GM23248 (cell line): ENCODE results near the gene SEPTIN10. TPM values are rescaled to one million over a fixed set of nuclear protein-coding genes. Genes with fewer than 3 reads are reported as not detected.

ENCODE experiments used
- DNase-seq: peaks from one replicate; pipeline ENCODE4 v3.0.0-alpha.2; 2015
- H2AFZ ChIP-seq: fragments of 200-600 bp; sonication (generic); 2 replicates; pipeline ENCODE4 v1.6.1; 2016; ENCODE audit warnings: antibody characterized with exemption
- H3F3A ChIP-seq: fragments of 200-600 bp; sonication (generic); 2 replicates; pipeline ENCODE4 v1.6.1; 2016; ENCODE audit warnings: mild to moderate bottlenecking, antibody characterized with exemption, mixed run types; ENCODE audit not compliant: insufficient read depth
- H3K27ac ChIP-seq: fragments of 200-600 bp; sonication (generic); 2 replicates; pipeline ENCODE4 v1.5.1; 2016; ENCODE audit warnings: mild to moderate bottlenecking
- H3K27me3 ChIP-seq: fragments of 200-600 bp; sonication (generic); replicated peaks from 2 replicates; pipeline ENCODE4 v1.6.1; 2016; ENCODE audit warnings: mild to moderate bottlenecking; ENCODE audit not compliant: insufficient read depth
- H3K36me3 ChIP-seq: fragments of 200-600 bp; sonication (generic); 2 replicates; pipeline ENCODE4 v1.6.1; 2016; ENCODE audit warnings: low read depth, mild to moderate bottlenecking
- H3K4me1 ChIP-seq: fragments of 200-600 bp; sonication (generic); 2 replicates; pipeline ENCODE4 v1.6.1; 2016; ENCODE audit warnings: mild to moderate bottlenecking; ENCODE audit not compliant: insufficient read depth
- H3K4me2 ChIP-seq: fragments of 200-600 bp; sonication (generic); one replicate; pipeline ENCODE4 v1.6.1; 2016; ENCODE audit warnings: mild to moderate bottlenecking; ENCODE audit not compliant: unreplicated experiment
- H3K4me3 ChIP-seq: fragments of 200-600 bp; sonication (generic); 2 replicates; pipeline ENCODE4 v1.5.1; 2016; ENCODE audit warnings: mild to moderate bottlenecking
- H3K79me2 ChIP-seq: fragments of 200-600 bp; sonication (generic); 2 replicates; pipeline ENCODE4 v1.6.1; 2016; ENCODE audit warnings: mild to moderate bottlenecking; ENCODE audit not compliant: insufficient read depth
- H3K9ac ChIP-seq: fragments of 200-600 bp; sonication (generic); 2 replicates; pipeline ENCODE4 v1.6.1; 2016; ENCODE audit warnings: mild to moderate bottlenecking
- H3K9me2 ChIP-seq: fragments of 200-600 bp; sonication (generic); 2 replicates; pipeline ENCODE4 v1.6.1; 2016; ENCODE audit warnings: mixed run types, mild to moderate bottlenecking, moderate library complexity; ENCODE audit not compliant: insufficient read depth
- H3K9me3 ChIP-seq: fragments of 200-600 bp; sonication (generic); one replicate; pipeline ENCODE4 v1.6.1; 2017; ENCODE audit warnings: low read depth
- H4K20me1 ChIP-seq: fragments of 200-600 bp; sonication (generic); 2 replicates; pipeline ENCODE4 v1.6.0; 2016; ENCODE audit not compliant: insufficient read depth
- EZH2 ChIP-seq: fragments of 200-600 bp; sonication (generic); IDR thresholded peaks from 2 replicates; pipeline ENCODE4 v1.6.1; 2018; ENCODE audit warnings: antibody characterized with exemption, mild to moderate bottlenecking; ENCODE audit not compliant: insufficient read depth, poor library complexity, severe bottlenecking
- EZH2phosphoT487 ChIP-seq: fragments of 200-600 bp; sonication (generic); IDR thresholded peaks from 2 replicates; pipeline ENCODE4 v1.6.1; 2018; ENCODE audit warnings: antibody characterized with exemption, moderate library complexity, mild to moderate bottlenecking, low read depth; ENCODE audit not compliant: insufficient read depth
- WGBS, 2 experiments: methylation state at CpG; one replicate each; pipeline ENCODE4 v1.1.6; 2015 to 2017; ENCODE audit warnings: low lambda C conversion rate in 2 of 2, low coverage in 1 of 2; ENCODE audit errors: missing lambda C conversion rate in 2 of 2; 5-methylcytosine and 5-hydroxymethylcytosine counted together
- in situ Hi-C: fragments of 300-500 bp; cut with MboI; formaldehyde crosslinking; loops from 2 replicates; pipeline ENCODE4 v1.15.0; 2020
- polyA plus RNA-seq: library from polyadenylated mRNA; unstranded; fragments of >200 nt; fragmentation: Nextera tagmentation; extraction: Ambion mirVana; gene quantifications from 2 replicates; pipeline ENCODE4 v1.2.1, GENCODE V29; 2016
- total RNA-seq: library from RNA; depleted of rRNA; stranded (reverse); fragments of >200 nt; shearing (Covaris generic); gene quantifications from 2 replicates; pipeline ENCODE4 v1.2.3, GENCODE V29; 2014

Gene SEPTIN10
- total and polyA plus RNA-seq, 2 experiments from 2014 or later, result 142 to 152 TPM

GRCh38 chr2:109529532-109530449 is 84.0 kb downstream of the SEPTIN10 start:
- Histone ChIP-seq H3K36me3 (no peaks in the 10 kb centered on the region), H2AFZ (no peak overlapping the region), H3K27me3 (peaks cover 9% of the 10 kb centered on the region), H3K9me3 (no peaks in the 10 kb centered on the region), H3F3A (no peaks in the 10 kb centered on the region), H3K27ac (no peak overlapping the region), H3K79me2 (no peaks in the 10 kb centered on the region), H3K4me3 (no peak overlapping the region), H3K9me2 (no peaks in the 10 kb centered on the region), H3K4me1 (peaks cover under 1% of the 10 kb centered on the region; the same call in 1 of the 2 replicates), H4K20me1 (no peaks in the 10 kb centered on the region), H3K4me2 (no peak overlapping the region), H3K9ac (no peak overlapping the region)
- peak; percentile 26 for DNase-seq
- TF ChIP-seq EZH2phosphoT487 (no peak), EZH2 (no peak)
- WGBS, 2 experiments, result 35 to 37% methylated on average over 16 of the region's 16 CpGs
- in situ Hi-C loops, result no loop called here

- H3K36me3 ChIP-seq, result no peaks in the 10 kb centered on the region
- H3K4me1 ChIP-seq, result no peaks in the 10 kb centered on the region
- no peak overlapping the region for H3K4me2 ChIP-seq
- WGBS, 2 experiments, result 84 to 90% methylated on average over 21 of the region's 21 CpGs
- H2AFZ ChIP-seq, result no peak overlapping the region
- no peaks in the 10 kb centered on the region for H3F3A ChIP-seq
- no peaks in the 10 kb centered on the region for H3K79me2 ChIP-seq
- H3K27me3 ChIP-seq, result peaks cover 9% of the 10 kb centered on the region
- in situ Hi-C loops, result no loop called here
- no peak overlapping the region for H3K4me3 ChIP-seq
- H3K27ac ChIP-seq, result no peak overlapping the region
- no peak overlapping the region for H3K9ac ChIP-seq
- no peaks in the 10 kb centered on the region for H3K9me3 ChIP-seq
- no peaks in the 10 kb centered on the region for H3K9me2 ChIP-seq
- DNase-seq, result no peak
- no peak for TF ChIP-seq EZH2phosphoT487
- TF ChIP-seq EZH2, result no peak
- H4K20me1 ChIP-seq, result no peaks in the 10 kb centered on the region
These were observed 84.8 kb downstream of the SEPTIN10 start for GRCh38 chr2:109528811-109529501.

- H3K27ac ChIP-seq, result no peak overlapping the region
- H3K4me1 ChIP-seq, result no peaks in the 10 kb centered on the region
- H3K27me3 ChIP-seq, result peaks cover 9% of the 10 kb centered on the region
- no peak for TF ChIP-seq EZH2phosphoT487
- no peak for TF ChIP-seq EZH2
- no peak overlapping the region for H3K9ac ChIP-seq
- in situ Hi-C loops, result no loop called here
- no peaks in the 10 kb centered on the region for H3K9me2 ChIP-seq
- no peaks in the 10 kb centered on the region for H3K9me3 ChIP-seq
- no peaks in the 10 kb centered on the region for H3K36me3 ChIP-seq
- no peak overlapping the region for H2AFZ ChIP-seq
- DNase-seq, result no peak
- no peaks in the 10 kb centered on the region for H3F3A ChIP-seq
- WGBS, 2 experiments, result 80% methylated on average over 16 of the region's 16 CpGs
- H3K79me2 ChIP-seq, result no peaks in the 10 kb centered on the region
- H4K20me1 ChIP-seq, result no peaks in the 10 kb centered on the region
- no peak overlapping the region for H3K4me2 ChIP-seq
- H3K4me3 ChIP-seq, result no peak overlapping the region
These were observed 85.7 kb downstream of the SEPTIN10 start for GRCh38 chr2:109527846-109528705.

GRCh38 chr2:109527079-109527478 is 86.7 kb downstream of the SEPTIN10 start:
- H2AFZ ChIP-seq, result no peak overlapping the region
- H3K4me2 ChIP-seq, result no peak overlapping the region
- H3K4me1 ChIP-seq, result no peaks in the 10 kb centered on the region
- H3K9me3 ChIP-seq, result no peaks in the 10 kb centered on the region
- DNase-seq, result no peak
- peaks cover 9% of the 10 kb centered on the region for H3K27me3 ChIP-seq
- 89 to 94% methylated on average over 6 of the region's 6 CpGs for WGBS, 2 experiments
- no peaks in the 10 kb centered on the region for H3K9me2 ChIP-seq
- H3F3A ChIP-seq, result no peaks in the 10 kb centered on the region
- H3K27ac ChIP-seq, result no peak overlapping the region
- H3K79me2 ChIP-seq, result no peaks in the 10 kb centered on the region
- in situ Hi-C loops, result no loop called here
- H4K20me1 ChIP-seq, result no peaks in the 10 kb centered on the region
- TF ChIP-seq EZH2, result no peak
- no peak for TF ChIP-seq EZH2phosphoT487
- no peak overlapping the region for H3K4me3 ChIP-seq
- no peak overlapping the region for H3K9ac ChIP-seq
- no peaks in the 10 kb centered on the region for H3K36me3 ChIP-seq
